ENCODE measurements around the gene HDAC10.
A peak's percentile ranks its signal among the peaks of the same experiment; 100 is the strongest.

The HDAC10 gene, protein sequence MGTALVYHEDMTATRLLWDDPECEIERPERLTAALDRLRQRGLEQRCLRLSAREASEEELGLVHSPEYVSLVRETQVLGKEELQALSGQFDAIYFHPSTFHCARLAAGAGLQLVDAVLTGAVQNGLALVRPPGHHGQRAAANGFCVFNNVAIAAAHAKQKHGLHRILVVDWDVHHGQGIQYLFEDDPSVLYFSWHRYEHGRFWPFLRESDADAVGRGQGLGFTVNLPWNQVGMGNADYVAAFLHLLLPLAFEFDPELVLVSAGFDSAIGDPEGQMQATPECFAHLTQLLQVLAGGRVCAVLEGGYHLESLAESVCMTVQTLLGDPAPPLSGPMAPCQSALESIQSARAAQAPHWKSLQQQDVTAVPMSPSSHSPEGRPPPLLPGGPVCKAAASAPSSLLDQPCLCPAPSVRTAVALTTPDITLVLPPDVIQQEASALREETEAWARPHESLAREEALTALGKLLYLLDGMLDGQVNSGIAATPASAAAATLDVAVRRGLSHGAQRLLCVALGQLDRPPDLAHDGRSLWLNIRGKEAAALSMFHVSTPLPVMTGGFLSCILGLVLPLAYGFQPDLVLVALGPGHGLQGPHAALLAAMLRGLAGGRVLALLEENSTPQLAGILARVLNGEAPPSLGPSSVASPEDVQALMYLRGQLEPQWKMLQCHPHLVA

DNA sequence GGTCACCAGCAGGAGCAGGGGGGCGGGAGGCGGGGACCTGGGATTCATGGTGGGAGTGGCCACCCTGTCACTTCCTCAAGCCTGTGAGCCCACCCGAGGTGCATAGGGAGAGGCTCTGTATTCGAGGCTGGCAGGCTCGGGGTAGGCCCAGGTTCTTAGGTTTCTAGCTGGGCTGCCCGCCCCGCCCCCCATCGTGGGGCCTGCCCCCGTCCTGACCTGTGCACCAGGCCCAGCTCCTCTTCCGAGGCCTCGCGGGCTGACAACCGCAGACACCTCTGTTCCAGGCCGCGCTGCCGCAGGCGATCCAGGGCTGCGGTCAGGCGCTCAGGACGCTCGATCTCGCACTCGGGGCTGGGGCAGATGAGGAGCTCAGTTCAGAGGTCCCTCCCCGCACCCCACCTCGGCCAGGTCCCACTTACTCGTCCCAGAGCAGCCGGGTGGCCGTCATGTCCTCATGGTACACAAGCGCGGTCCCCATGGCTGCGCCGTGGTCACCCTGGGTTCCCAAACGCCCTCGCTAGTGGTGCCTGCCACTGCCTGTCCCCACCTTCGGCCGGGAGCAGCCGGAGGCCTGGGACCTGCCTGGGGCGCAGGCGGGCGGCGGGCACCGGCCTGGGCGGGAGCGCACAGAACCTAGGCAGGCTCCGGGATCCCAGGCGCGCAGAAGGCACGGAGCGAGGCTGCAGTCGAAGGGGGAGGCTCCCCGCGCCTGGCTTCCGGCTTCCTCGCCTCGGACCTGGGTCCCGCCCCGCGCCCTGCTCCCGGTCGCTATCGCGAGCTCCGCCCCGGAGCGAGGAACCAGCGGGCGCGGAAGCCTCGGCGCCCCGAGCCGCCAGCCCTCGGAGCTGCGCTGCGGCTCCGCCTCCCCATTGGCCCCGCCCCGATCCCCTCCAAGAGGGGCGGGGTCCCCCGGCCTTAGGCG lies at the start of gene HDAC10:
Gene HDAC10 (minus strand): TSS at position 711 of the 922 bp plus-strand sequence. CDS start 233 bp downstream, at position 478.
- peak; percentile 83 for DNase-seq

DNA sequence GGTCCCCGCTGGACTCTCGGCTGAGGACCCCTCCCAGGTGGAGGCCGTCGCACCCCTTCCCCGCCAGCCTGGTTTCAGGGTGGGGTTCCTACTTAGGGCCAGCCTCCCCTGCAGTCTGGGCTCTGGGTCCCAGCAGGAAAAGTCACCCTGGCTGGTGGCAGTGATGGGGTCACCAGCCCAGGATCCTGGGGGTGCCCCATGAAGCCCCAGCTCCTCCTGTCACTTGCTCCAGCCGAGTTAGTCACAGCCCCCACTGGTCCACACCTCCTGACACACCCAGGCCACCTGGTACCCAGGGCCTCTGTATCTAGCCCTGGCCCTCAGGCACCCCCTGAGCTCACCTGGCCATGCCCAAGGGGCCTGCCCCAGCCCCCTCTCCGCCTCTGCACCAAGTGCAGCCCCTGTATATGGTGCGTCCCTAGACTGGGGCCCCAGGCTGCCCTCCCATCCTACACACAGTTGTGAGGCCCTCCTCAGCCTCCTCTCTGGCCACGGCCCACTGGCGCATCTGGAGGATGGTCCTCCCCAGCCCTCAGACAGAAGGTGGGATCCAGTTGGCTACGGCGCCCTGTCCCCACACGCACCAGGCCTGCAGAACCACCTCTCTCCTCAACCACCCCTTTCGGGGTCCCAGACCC lies 49.7 kb upstream of the HDAC10 start:
- DNase-seq = no peak

GRCh38 chr22:50299785-50300619 lies 48.9 kb upstream of the HDAC10 start:
- DNase-seq = no peak

DNA sequence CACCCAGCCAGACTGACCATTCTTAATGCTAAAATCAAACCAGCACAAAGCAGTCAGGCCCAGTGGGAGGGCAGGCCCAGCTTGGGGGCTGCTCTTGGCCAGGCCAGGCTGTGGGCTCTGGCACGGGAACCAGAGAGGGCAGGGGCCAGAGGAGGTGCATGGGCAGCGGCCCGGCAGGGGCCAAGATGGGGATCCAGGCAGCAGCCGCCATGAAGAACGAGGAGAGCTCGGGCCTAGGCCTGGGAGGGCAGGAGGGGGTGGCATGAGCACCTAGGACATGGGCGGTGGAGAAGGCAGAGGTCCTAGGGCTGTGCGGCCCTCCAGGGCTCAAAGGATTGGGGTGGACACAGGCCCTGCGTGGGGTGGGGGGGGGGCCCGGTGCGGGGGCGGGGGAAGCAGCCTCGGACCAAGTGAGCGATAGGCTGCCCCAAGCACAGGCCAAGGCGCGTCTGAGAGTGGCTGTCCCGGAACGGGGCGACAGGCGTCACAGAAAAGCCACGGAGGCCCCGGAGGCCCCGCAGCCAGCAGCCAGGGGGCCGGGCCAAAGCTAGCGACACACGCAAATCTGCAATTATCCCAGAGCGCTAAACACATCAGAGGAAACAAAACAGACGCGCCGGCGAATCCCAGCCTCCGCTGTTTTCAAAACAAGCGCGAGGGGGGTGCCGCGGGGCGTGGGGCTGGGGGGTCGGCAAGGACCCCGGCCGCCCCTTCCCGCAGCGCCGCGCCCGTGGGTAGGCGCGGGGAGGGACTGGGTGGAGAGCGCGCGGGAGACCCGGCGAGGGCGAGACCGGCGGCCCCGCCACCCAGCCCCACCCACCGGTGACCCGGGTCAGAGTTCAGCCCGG lies 48.1 kb upstream of the HDAC10 start:
- DNase-seq = no peak

- DNase-seq = no peak
These were observed 47.2 kb upstream of the HDAC10 start for GRCh38 chr22:50298266-50298637.

DNA sequence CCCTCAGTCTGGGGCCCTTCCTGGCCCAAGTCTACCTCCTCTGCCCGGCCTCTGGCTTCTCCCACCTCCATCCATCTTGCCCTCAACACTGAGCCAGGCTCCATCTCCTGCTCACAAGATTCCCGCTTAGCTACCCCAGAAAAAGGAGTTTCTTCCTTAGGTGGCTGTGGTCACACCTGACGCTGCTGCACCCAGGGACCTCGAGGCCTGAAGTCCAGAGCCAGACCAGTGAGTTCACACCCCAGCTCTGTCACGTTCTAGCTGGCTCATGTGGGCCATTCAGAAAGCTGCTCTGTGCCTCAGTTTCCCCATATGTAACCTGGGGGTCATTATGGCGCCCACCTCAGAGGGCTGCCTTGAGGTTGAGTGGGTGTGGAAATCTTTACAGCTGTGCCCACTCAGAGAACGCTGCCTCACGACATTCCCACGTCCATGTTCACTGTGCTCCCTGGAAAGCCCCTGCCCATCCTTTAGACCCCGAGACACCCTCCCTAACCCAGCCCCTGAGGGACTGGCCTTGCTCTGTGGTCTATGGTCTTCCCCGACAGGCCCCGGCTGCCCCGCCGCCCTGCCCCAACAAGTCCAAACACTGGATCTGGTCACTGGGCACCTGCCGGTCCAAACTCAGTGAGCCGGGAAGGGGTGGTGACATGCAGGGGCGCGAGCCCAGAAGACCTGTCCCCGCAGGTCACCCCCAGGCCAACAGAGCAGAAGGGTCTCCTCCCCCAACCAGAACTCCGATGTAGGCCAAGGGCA lies 46.6 kb upstream of the HDAC10 start:
- no peak for DNase-seq

DNA sequence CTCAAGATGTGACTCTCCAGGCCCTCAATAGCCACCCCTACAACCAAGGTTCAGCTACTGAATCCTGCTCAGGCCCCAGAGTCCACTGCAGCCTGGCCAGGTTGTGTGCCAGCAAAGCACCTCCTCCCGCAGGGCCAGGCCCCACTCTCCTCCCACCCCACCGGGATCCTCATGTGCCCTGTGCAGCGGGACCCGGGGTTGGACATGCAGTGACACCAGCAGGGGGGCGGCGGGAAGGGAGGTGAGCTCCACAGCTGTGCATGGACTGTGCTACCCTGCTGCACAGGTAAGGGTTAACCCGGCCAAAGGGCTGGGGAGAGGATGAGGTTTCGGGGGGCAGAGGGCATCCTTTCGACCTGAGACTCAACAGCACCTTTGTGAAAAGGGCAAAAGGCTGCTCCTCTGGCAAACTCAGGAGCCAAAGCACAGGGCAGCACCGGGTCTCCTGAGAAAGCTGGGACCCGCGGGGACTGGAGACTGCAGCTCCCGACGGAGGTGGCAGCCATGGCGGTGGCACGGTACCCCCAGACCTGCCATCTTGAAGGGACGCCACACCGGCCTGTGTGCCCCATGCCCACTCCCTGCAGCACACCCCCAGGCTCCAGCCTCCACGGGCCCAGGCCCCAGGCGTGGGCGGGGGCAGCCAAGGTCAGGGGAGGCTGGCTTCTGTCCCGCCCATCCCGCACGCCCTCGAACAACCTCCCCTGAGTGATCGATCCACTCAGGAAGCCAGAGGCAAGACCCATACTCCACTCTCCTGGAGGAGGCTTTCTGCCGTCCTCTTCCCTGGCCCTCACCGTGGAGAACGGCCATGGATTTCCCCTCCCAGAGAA lies 45.8 kb upstream of the HDAC10 start:
- no peak for DNase-seq

- no peak for DNase-seq
These were observed 43.2 kb upstream of the HDAC10 start for GRCh38 chr22:50294319-50294656.

DNA sequence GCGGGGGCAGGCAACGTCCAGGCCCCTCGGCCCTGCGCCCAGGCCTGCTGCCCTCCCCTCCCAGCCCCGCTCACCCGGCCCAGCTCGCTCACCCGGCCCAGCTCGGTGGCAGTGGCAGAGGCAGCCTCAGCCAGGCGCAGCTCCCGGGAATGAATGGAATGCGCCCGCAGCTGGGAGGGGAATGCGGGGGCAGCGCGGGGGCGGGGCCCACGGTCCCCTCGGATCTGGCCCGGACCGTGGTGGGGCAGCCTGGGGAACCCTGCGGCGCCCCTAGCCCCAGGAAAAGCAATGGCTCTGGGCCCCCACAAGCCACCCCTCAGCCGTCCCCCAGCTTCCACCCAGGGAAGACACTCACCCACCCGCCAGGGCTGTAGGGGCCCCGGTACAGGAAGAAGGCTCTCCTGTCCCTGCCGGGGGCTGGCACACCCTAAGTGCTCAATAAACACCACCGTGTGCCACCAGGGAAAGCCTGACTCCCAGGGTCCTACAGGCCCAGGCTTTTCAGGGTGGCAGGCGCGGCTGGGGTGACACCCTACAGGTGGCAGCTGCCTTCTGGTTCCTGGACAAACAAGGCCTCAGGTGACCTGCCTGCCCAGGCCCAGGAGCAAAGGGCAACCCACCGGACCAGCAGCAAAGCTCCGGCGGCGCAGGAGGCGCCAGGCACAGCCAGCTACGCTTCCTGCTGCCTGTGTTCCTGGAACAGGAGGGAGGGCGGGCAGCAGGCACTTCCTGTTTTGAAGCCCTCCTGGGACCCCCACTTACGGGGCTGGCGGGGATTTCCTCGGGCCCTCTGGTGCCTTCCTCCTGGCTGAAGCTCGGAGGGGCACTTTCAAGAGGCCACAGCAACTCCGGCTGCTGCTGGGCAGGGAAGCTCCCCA lies 42.6 kb upstream of the HDAC10 start:
- DNase-seq = peak; percentile 94

DNA sequence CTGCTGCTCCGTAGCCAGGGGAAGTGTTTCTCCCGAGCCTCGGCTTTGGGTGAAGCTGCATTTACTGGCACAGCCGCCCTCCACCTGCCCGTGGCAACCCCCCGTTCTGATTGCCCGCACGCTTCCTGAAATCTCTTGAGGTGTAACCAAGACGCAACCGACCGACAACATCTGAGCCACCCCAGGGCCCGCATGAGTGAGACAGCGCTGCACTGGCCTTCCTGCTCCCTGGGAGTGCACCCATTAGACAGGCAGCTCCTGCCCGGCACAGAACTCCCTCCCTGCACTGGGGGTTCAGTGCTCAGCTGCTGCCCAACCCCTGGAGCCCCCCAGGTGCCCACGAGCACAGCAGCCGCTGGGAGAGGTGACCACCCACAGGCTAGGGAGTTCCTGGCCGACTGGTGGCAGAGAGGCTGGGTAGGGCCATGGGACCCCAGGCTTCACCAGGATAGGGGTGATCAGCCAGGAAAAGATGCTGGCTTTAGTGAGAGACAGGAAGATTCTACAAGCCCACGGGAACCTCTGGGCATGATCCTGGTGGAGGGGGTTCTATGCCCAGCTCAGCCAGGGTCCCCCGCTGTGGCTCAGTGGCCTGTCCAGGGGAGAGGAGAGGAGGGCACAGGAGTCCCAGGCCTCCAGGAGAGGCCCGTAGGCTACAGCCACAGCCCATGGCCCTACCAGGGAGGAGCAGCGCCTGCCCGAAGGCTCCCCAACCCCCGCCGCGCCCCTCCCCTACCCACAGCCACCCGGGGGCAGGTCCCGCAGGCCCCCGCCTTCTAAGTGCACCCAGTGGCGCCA lies 41.8 kb upstream of the HDAC10 start:
- DNase-seq = no peak

DNA sequence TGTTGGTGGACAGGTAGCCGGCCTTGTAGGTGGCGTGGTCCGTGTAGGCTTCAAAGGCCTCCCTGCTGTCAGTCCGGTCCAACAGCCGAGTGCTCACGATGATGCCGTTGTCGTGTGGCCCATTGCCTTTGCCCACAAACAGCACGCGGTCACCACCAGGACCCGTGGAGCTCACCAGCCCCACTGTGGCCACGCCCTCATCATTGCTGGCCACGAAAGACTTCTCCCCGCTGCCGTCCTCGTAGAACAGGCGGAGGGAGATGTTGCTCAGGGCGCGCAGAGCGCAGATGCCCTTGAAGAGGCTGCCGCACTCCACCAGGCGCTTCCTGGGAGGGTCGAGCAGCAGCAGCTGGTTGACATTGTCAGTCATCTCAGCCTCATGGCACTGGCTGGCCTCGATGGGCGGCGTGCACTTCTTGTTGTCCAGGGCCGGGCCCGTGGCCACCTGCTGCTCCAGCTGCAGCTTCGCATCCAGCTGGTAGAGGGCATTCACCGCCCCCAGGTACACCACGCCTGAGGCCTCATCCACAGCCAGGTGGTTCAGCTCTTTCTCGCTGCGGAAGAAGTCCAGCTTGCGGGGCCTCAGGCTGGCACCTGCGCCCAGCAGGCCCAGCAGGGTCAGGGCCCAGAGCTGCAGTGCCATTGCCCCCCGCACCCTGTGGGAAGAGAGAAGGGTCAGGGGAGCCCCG lies 39.0 kb upstream of the HDAC10 start:
- no peak for DNase-seq

- no peak for DNase-seq
These were observed 38.3 kb upstream of the HDAC10 start for GRCh38 chr22:50289151-50289941.

DNA sequence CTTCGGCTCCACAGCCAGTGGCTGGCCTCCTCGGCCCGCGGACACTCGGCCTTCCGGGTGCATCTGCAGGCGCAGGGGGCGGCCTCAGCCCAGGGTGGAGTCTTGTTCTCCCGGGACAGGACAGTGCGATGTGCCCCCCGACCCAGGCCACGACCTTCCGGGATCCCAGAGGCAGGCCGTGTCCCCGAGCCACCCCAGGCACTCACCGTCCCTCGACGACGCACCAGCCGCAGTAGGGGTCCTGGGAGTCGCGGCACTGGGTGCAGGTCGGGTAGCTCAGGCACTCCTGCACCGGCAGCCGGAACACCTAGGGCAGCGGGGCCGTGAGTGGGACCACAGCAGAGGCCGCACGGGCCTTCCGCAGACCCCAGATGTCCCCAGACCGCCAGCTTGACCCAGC lies 36.7 kb upstream of the HDAC10 start:
- DNase-seq = no peak

DNA sequence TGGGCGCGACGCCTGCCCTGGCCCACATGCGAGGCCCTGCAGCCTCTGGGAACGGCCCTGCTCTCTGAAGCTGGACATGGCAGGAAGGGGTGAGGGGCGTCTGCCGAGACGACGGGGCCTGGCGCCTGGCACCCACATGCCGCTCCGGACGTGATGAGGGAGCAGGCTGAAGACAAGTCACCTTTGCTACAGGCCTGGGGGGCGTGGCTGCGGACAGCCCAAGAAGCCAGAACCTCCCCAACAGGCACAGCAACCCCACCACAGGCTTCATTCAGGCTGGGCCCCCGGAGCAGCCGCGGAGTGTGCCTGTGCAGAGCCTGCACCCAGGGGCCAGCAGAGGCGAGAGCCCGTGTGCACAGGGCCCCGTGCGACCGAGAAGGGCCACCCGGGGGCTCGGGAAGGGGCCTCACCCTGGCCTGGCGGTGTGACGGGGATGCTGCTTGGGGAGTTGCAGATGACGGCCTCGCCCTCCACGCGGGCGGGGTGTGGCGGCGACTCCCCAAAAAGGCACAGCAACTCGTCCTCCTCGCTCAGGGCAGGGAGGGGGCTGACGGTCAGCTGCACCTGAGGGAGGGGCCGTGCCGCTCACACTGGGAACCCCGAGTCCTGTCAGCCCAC lies 35.7 kb upstream of the HDAC10 start:
- DNase-seq = no peak

GRCh38 chr22:50286275-50286674 lies 35.2 kb upstream of the HDAC10 start:
- DNase-seq = no peak
